Measurements from ENCODE around the gene FAM107B. TPM values are rescaled to one million over a fixed set of nuclear protein-coding genes. Genes with fewer than 3 reads are reported as not detected.

FAM107B gene
- total and polyA plus RNA-seq, 2 of the 13 experiments (the other 11 are each of a cell fraction or from before 2014, with no cell fraction given): 15.7 to 24.8 TPM

DNA sequence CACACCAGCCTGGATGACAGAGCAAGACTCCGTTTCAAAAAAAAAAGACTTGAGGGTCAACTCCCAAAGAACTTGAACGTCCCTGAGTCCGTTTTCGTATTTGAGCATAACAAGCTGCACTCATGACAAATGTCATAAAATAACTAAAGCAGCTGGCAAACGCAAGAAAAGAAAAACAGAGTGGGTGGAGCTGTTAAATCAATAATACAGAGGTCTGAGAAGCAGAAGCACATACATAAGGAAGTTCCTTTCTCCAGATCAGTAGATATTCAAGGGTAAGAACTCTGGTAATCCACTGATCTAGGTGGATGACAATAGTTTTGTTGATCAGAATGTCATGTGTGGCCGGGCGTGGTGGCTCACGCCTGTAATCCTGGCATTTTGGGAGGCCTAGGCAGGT, 150.1 kb downstream of the FAM107B start (continued):
- TF ChIP-seq PCBP2 (optimal IDR thresholded peaks at IDR 0.05; ENCODE audit: low read depth, low read length, poor library complexity, severe bottlenecking) (no peak), ELF1 (CRISPR knock-in tag; IDR thresholded peaks at IDR 0.05) (no peak), ZNF879 (CRISPR knock-in tag; IDR thresholded peaks at IDR 0.05) (no peak)

DNA sequence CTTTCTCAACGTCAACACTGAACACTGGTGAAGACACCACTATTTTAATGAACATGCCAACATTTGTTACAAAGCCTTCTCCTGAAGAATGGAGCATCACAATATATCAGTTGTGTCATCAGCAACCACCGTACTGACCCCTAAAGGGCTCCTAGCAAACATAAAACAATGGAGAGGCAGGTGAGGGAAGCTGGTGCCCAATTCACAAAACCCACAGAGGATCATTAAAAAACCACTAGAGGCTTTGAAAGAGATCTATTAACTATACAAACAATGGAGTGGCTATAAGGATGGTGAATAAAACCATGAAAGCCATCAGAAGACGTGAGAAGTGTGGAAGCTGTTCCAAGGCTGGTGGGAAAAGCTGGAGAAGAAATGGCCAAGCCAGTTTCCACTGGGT, 150.8 kb downstream of the FAM107B start:
- peaks cover 17% of the 10 kb centered on the region for H3K4me1 ChIP-seq (ENCODE audit: insufficient read depth, low read length)
- DNase-seq (ENCODE audit: low spot score): no peak
- FAIRE-seq: no peak
- TF ChIP-seq NKX3-1 (CRISPR knock-in tag; IDR thresholded peaks at IDR 0.05) (no peak), FOXK2 (IDR thresholded peaks at IDR 0.05) (no peak), DNMT3B (CRISPR knock-in tag; conservative IDR thresholded peaks at IDR 0.05) (no peak), BHLHE40 (IDR thresholded peaks at IDR 0.05; ENCODE audit: low read length) (no peak), MTF1 (CRISPR knock-in tag; IDR thresholded peaks at IDR 0.05) (no peak), EP300 (IDR thresholded peaks at IDR 0.05; ENCODE audit: low read depth in 2 of 2, low read length in 2 of 2) (no peak), EP300 (CRISPR knock-in tag; IDR thresholded peaks at IDR 0.05; ENCODE audit: borderline replicate concordance) (no peak), SRSF9 (IDR thresholded peaks at IDR 0.05; ENCODE audit: borderline replicate concordance, insufficient read depth, low read depth, low read length, poor library complexity, severe bottlenecking) (no peak)
- TF ChIP-seq, protein P1, sequence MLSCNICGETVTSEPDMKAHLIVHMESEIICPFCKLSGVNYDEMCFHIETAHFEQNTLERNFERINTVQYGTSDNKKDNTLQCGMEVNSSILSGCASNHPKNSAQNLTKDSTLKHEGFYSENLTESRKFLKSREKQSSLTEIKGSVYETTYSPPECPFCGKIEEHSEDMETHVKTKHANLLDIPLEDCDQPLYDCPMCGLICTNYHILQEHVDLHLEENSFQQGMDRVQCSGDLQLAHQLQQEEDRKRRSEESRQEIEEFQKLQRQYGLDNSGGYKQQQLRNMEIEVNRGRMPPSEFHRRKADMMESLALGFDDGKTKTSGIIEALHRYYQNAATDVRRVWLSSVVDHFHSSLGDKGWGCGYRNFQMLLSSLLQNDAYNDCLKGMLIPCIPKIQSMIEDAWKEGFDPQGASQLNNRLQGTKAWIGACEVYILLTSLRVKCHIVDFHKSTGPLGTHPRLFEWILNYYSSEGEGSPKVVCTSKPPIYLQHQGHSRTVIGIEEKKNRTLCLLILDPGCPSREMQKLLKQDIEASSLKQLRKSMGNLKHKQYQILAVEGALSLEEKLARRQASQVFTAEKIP (CRISPR knock-in tag; IDR thresholded peaks at IDR 0.05; ENCODE audit: borderline replicate concordance): no peak
- H3K27ac ChIP-seq (ENCODE audit: extremely low read length, insufficient read depth, low read length): no peak overlapping the region
- H3K4me2 ChIP-seq (ENCODE audit: low read depth, low read length): no peak overlapping the region
- H3K4me3 ChIP-seq (replicated peaks in 1 of 3; ENCODE audit: insufficient read depth in 1 of 3, low read depth in 2 of 3, low read length in 3 of 3): no peak overlapping the region
- intact Hi-C loops (cut with micrococcal nuclease; ENCODE audit: unreplicated experiment) (no loop called here), in situ Hi-C loops (cut with HindIII; ENCODE audit: extremely low pct_ligation_motif_present, low pct_unique_long_range_greater_than_20kb) (no loop called here)
- H4K20me1 ChIP-seq (ENCODE audit: insufficient read depth, low read length): no peaks in the 10 kb centered on the region
- no peaks in the 10 kb centered on the region for H3K79me2 ChIP-seq (ENCODE audit: insufficient read depth, low read length)
- no peaks in the 10 kb centered on the region for H3K36me3 ChIP-seq (replicated peaks in 1 of 2; ENCODE audit: control insufficient read depth in 1 of 2, insufficient read depth in 2 of 2, low read length in 2 of 2)
- ChIA-PET CTCF (ENCODE audit: low intra/inter-chr PET ratio, low total read pairs) (no interaction called here), POLR2A (no interaction called here)
- WGBS (ENCODE audit: low lambda C conversion rate): 29% methylated on average over 3 of the region's 3 CpGs
- BruUV-seq (replicated peaks): no TSS peak
- H2AFZ ChIP-seq (ENCODE audit: low read length): no peak overlapping the region
- no peaks in the 10 kb centered on the region for H3K9me3 ChIP-seq (ENCODE audit: low read length)
- no peak for ATAC-seq
- H3K9ac ChIP-seq (ENCODE audit: insufficient read depth, low read depth, low read length): no peak overlapping the region
- no peaks in the 10 kb centered on the region for H3K27me3 ChIP-seq (ENCODE audit: control insufficient read depth in 1 of 2, insufficient read depth in 2 of 2, low read length in 2 of 2)
